GM12891 (cell line): Measurements from ENCODE around the gene LAPTM4A.

Source experiments
- POLR2A ChIP-seq: IDR thresholded peaks from 2 replicates; pipeline ENCODE4 v1.6.1; 2011; ENCODE audit warnings: low read depth, low read length, control low read depth
- POLR2AphosphoS5 ChIP-seq: IDR thresholded peaks from 2 replicates; pipeline ENCODE4 v1.6.1; 2011; ENCODE audit warnings: low read depth, low read length, control low read depth
- SPI1 ChIP-seq: IDR thresholded peaks from 2 replicates; pipeline ENCODE4 v1.6.1; 2011; ENCODE audit warnings: low read depth, low read length, control low read depth
- TAF1 ChIP-seq: IDR thresholded peaks from 2 replicates; pipeline ENCODE4 v1.6.1; 2011; ENCODE audit warnings: low read depth, low read length, control low read depth

GRCh38 chr2:20094142-20094755 lies 42.8 kb upstream of the LAPTM4A start:
- TF ChIP-seq POLR2A (no peak), TAF1 (no peak), POLR2AphosphoS5 (no peak), SPI1 (no peak)
